Measurements from ENCODE around the gene ZXDC.

ZXDC gene

DNA sequence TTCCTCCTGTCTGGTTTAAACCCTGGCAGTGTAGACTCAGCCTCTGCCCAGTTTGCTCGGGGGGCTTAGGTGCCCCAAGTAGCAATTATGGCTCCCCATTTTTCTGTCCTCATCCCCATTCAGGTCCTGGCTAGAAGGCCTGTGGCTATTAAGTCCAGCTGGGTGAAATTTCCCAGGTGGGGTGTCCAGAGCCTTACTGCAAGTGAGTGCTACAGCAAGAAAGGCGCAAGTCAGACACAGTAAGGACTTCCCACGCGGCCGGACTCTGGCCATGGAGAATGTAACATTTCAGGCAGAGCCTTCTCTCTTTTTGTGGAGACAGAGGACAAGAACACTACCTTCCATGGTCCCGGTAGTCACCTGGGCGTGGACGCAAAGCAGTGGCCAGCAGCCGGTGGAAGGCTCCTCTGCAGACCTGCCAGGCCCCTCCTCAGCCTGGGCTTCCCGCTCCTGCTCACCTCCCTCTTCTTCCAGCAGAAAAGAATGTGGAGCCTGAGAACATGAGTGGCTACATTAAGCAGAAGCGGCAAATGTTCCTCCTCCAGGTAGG lies 57.6 kb downstream of the ZXDC start:
- no peak overlapping the region for H3K4me3 ChIP-seq (ENCODE audit: low read depth, low read length)
- TF ChIP-seq CTCF (IDR thresholded peaks at IDR 0.05; ENCODE audit: low read depth, low read length) = no peak

GRCh38 chr3:126417515-126417914 lies 58.2 kb downstream of the ZXDC start:
- no peak for TF ChIP-seq CTCF (IDR thresholded peaks at IDR 0.05; ENCODE audit: low read depth, low read length)
- H3K4me3 ChIP-seq (ENCODE audit: low read depth, low read length) = no peak overlapping the region

GRCh38 chr3:126416943-126417342 lies 58.7 kb downstream of the ZXDC start:
- no peak overlapping the region for H3K4me3 ChIP-seq (ENCODE audit: low read depth, low read length)
- no peak for TF ChIP-seq CTCF (IDR thresholded peaks at IDR 0.05; ENCODE audit: low read depth, low read length)

GRCh38 chr3:126415661-126416591 lies 59.8 kb downstream of the ZXDC start:
- TF ChIP-seq CTCF (IDR thresholded peaks at IDR 0.05; ENCODE audit: low read depth, low read length) = no peak
- no peak overlapping the region for H3K4me3 ChIP-seq (ENCODE audit: low read depth, low read length)

GRCh38 chr3:126414961-126415660 lies 60.6 kb downstream of the ZXDC start:
- TF ChIP-seq CTCF (IDR thresholded peaks at IDR 0.05; ENCODE audit: low read depth, low read length) = no peak

DNA sequence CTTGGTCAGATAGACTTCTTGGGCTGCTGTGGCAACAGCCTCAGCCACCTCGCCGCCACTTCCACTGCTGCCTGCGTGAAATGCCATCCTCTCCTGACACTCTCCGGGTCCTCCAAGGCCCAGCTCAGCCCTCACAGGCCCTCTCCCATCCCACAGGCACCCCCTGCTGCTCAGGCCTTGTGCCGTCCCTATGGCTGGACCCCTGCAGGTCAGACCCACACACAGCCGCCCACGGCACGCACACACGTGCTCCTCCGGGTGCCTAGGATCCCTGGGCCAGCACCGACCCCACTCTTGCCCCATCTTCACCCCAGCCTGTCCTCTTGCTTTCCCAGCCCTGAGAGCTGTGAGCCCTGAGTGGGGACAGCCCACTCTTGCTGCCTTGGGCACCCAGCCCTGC lies 61.3 kb downstream of the ZXDC start:
- TF ChIP-seq CTCF (IDR thresholded peaks at IDR 0.05; ENCODE audit: low read depth, low read length) = no peak
- H3K4me3 ChIP-seq (ENCODE audit: low read depth, low read length) = no peak overlapping the region

More at GRCh38 chr3:126414961-126415660, 60.6 kb downstream of the ZXDC start:
- no peak overlapping the region for H3K4me3 ChIP-seq (ENCODE audit: low read depth, low read length)

DNA sequence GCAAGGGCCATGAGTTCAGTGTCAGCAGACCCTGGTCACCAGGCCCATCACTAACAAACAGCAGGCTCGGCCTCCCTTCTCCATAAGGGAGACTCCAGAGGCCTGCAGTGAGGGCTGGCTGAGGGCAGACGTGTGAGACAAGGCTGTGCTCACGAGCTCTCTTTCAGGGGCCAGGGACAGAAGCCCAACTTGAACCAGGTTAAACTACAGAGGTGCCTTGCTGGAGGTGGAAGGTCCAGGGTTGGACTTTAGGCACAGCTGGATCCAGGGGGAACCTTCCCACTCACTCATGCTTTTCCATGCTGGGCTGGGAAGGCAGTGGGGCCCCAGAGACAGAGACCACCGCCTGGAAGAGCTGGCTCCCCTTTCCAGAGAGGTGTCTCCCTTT lies 62.0 kb downstream of the ZXDC start:
- no peak for TF ChIP-seq CTCF (IDR thresholded peaks at IDR 0.05; ENCODE audit: low read depth, low read length)
- H3K4me3 ChIP-seq (ENCODE audit: low read depth, low read length) = no peak overlapping the region

Data from WI38 (cell line).